Measurements from ENCODE around the gene URB2.

DNA sequence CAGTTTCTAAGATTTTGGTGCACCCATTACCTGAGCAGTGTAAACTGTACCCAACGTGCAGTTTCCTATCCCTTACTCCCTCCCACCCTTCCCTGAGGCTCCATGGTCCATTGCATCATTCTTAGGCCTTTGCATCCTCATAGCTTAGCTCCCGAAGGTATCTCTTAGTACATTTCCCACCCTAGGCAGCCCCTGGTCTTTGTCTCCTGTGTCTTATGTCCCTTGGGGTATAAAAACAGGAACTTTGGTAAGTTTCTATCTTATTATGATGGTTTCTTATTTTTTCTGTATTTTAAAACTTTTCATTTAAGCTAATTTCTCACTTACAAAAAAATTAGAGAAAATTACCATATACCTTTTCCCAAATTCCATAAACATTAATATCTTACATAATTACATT lies 78.1 kb downstream of the URB2 start:
- TF ChIP-seq, protein P1, sequence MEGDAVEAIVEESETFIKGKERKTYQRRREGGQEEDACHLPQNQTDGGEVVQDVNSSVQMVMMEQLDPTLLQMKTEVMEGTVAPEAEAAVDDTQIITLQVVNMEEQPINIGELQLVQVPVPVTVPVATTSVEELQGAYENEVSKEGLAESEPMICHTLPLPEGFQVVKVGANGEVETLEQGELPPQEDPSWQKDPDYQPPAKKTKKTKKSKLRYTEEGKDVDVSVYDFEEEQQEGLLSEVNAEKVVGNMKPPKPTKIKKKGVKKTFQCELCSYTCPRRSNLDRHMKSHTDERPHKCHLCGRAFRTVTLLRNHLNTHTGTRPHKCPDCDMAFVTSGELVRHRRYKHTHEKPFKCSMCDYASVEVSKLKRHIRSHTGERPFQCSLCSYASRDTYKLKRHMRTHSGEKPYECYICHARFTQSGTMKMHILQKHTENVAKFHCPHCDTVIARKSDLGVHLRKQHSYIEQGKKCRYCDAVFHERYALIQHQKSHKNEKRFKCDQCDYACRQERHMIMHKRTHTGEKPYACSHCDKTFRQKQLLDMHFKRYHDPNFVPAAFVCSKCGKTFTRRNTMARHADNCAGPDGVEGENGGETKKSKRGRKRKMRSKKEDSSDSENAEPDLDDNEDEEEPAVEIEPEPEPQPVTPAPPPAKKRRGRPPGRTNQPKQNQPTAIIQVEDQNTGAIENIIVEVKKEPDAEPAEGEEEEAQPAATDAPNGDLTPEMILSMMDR (IDR thresholded peaks at IDR 0.05) = no peak
- TF ChIP-seq POLR2A (IDR thresholded peaks at IDR 0.05) (no peak), EP300 (IDR thresholded peaks at IDR 0.05) (no peak)

All from tibial nerve (tissue), 4 donors.